Activated naive CD8-positive, alpha-beta T cell treated with anti-CD3 and anti-CD28 coated beads, Interleukin-2, amount 10 ng/mL, durations not matched to agents 7 days and 5 days (primary cell): ENCODE results near the gene AKAP3. TPM values are rescaled to one million over a fixed set of nuclear protein-coding genes. Genes with fewer than 3 reads are reported as not detected.
A peak's percentile ranks its signal among the peaks of the same experiment; 100 is the strongest.

Experiments
- ATAC-seq: fragments of 150-1000 bp; cut with Tn5 transposase; one replicate; pipeline ENCODE4 v1.10.0; 2021; ENCODE audit warnings: low read depth, moderate library complexity
- POLR2A ChIA-PET: fragments of 350-600 bp; sonication (Branson Sonifier 250); formaldehyde crosslinking; loops from one replicate; lab custom pipeline; 2021; ENCODE audit warnings: antibody characterized with exemption; lab: Charles Lee
- DNase-seq: peaks from one replicate; pipeline ENCODE4 v3.0.0; 2021
- H3K27ac Mint-ChIP-seq: one replicate; pipeline ENCODE4 v1.8.0; 2022; ENCODE audit warnings: mild to moderate bottlenecking, mixed read lengths
- H3K27me3 Mint-ChIP-seq: one replicate; pipeline ENCODE4 v1.8.0; 2022; ENCODE audit warnings: mild to moderate bottlenecking, moderate library complexity, mixed read lengths
- H3K36me3 Mint-ChIP-seq: one replicate; pipeline ENCODE4 v1.8.0; 2021; ENCODE audit warnings: mild to moderate bottlenecking, mixed read lengths
- H3K4me1 Mint-ChIP-seq: one replicate; pipeline ENCODE4 v1.8.0; 2021; ENCODE audit warnings: mixed read lengths
- H3K4me3 Mint-ChIP-seq: one replicate; pipeline ENCODE4 v1.8.0; 2022; ENCODE audit warnings: mild to moderate bottlenecking, moderate library complexity, mixed read lengths
- H3K9me3 Mint-ChIP-seq: one replicate; pipeline ENCODE4 v1.8.0; 2021; ENCODE audit warnings: mixed read lengths
- total RNA-seq, 2 experiments: library from RNA; stranded (reverse); gene quantifications; one replicate each; pipeline ENCODE4 v1.2.3, GENCODE V29; 2021

The AKAP3 gene
- 1 to 10 TPM; 3.8 to 4.1 TPM for total RNA-seq

DNA sequence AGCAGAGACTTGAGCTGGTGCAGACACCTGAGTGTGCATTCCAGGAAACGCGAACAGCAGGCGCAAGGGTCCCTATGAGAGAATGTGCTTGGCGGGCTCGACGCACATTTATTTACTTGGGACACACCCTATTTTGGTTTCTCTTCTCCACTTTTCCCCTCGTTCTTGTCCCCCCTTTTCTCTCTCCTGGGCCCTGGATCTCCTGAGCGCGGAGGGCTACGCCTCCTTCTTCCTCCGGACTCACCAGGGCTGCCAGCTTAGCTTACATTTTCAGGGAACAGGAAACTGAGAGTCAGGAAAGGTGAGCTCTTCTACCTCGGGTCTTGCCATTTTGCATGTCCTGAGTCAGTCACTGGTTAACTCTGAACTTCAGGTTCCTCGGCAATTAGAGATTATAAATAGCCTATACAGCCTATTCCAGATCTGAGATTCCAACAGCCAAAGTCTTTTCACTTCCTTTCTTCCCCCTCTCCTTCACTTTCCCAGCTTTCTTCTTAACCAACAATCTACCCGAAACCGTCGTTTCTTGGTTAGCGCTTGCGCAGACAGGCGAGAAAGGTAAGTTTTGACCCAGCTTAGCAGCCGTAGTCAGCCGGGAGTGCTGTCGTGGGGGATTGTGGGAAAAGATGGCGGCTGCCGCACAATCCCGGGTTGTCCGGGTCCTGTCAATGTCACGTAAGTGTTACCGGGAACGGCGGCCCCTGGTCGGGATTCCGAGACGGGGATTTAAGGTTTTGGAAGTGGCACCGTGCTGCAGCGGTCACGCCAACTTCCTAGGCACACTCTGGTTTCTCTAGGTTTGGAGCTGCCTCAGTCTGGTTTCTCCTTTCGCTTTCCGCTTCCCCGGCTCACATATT is at the start of gene AKAP3, which contains the start of gene NDUFA9:
TSS of gene AKAP3 (minus strand) at position 551 of the 857 bp plus-strand sequence. CDS start 10,855 bp downstream, outside the sequence.
TSS of gene NDUFA9 (plus strand) at position 614 of the 857 bp plus-strand sequence. CDS start at position 627, 13 bp downstream.
- peak within 1 kb of the TSS; percentile 96 for H3K27ac Mint-ChIP-seq
- POLR2A ChIA-PET = interaction anchor here (0.7 to 1.6 kb wide), 6 partner anchors 44 to 896 kb away, joined by 3 to 8 read pairs (median 4); partner anchors contain the start of genes CRACR2A and RAD51AP1
- H3K27me3 Mint-ChIP-seq = no peaks in the 10 kb centered on the region
- H3K4me3 Mint-ChIP-seq = peak within 1 kb of the TSS; percentile 99
- peak; percentile 93 for ATAC-seq
- H3K36me3 Mint-ChIP-seq = peaks cover 3% of the 10 kb centered on the region
- DNase-seq = peak; percentile 80
- H3K4me1 Mint-ChIP-seq = peaks cover 34% of the 10 kb centered on the region
- no peaks in the 10 kb centered on the region for H3K9me3 Mint-ChIP-seq

GRCh38 chr12:4690760-4691159 is 41.9 kb upstream of the AKAP3 start:
- Mint-ChIP-seq H3K36me3 (peaks cover 37% of the 10 kb centered on the region), H3K4me3 (no peak overlapping the region), H3K9me3 (peaks cover 1% of the 10 kb centered on the region), H3K4me1 (no peaks in the 10 kb centered on the region), H3K27me3 (no peaks in the 10 kb centered on the region), H3K27ac (no peak overlapping the region)
- ATAC-seq (no peak), DNase-seq (no peak)
- POLR2A ChIA-PET = no interaction called here

GRCh38 chr12:4685317-4685716 is 36.5 kb upstream of the AKAP3 start:
- Mint-ChIP-seq H3K36me3 (peaks cover 33% of the 10 kb centered on the region), H3K4me3 (no peak overlapping the region), H3K27me3 (no peaks in the 10 kb centered on the region), H3K27ac (no peak overlapping the region), H3K4me1 (no peaks in the 10 kb centered on the region), H3K9me3 (no peaks in the 10 kb centered on the region)
- POLR2A ChIA-PET = interaction anchor here (1.0 kb wide), 1 partner anchor 11 kb away, joined by 3 read pairs; no protein-coding TSS in a partner anchor
- DNase-seq (no peak), ATAC-seq (no peak)

DNA sequence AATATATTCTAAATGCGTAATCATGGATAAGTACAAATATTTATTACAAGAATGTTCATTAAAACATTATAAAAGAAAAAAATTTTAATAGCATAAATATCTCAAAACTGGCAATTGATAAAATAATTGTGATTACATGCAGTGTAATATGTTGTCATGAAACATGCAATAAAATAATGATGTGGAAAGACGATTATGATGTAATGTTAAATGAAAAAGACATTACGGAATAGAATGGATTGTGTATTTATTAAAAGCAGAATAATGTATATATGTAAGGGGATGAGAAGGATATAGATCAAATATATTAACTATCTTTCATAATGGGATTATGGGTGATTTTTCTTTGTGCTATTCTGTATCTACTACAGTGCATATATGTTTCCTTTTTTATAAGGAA is 32.9 kb upstream of the AKAP3 start:
- Mint-ChIP-seq H3K27me3 (no peaks in the 10 kb centered on the region), H3K27ac (no peak overlapping the region), H3K4me1 (no peaks in the 10 kb centered on the region), H3K4me3 (no peak overlapping the region), H3K9me3 (no peaks in the 10 kb centered on the region), H3K36me3 (peaks cover 31% of the 10 kb centered on the region)
- DNase-seq (no peak), ATAC-seq (no peak)
- POLR2A ChIA-PET = no interaction called here

DNA sequence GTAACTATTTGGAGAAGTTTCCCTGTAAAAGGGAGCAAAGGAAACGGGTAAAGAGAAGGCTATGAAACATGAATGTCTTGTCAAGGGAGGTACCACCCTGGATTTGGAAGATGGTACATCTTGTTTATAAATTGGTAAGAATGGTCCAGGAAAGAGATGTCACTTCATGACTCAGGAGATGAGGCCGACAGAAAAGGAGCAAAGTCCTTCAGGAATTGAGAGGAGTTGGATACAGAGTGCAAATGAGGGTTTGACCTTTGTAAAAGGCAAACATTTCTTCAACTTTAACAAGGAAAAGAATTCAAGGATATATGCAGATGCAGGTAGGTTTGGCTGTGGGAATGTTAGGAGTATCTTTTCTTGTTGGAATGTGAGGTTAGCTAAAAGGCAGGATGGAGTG is 30.9 kb upstream of the AKAP3 start:
- DNase-seq = no peak
- H3K27ac Mint-ChIP-seq = no peak overlapping the region
- H3K4me1 Mint-ChIP-seq = no peaks in the 10 kb centered on the region
- POLR2A ChIA-PET = no interaction called here
- no peaks in the 10 kb centered on the region for H3K27me3 Mint-ChIP-seq
- H3K36me3 Mint-ChIP-seq = peaks cover 28% of the 10 kb centered on the region
- H3K4me3 Mint-ChIP-seq = no peak overlapping the region
- ATAC-seq = no peak
- no peaks in the 10 kb centered on the region for H3K9me3 Mint-ChIP-seq

GRCh38 chr12:4665236-4665635 is 16.4 kb upstream of the AKAP3 start:
- Mint-ChIP-seq H3K27me3 (no peaks in the 10 kb centered on the region), H3K4me1 (no peaks in the 10 kb centered on the region), H3K36me3 (peaks cover 39% of the 10 kb centered on the region), H3K4me3 (no peak overlapping the region), H3K9me3 (no peaks in the 10 kb centered on the region), H3K27ac (no peak overlapping the region)
- DNase-seq (no peak), ATAC-seq (no peak)
- POLR2A ChIA-PET = no interaction called here

- H3K4me1 Mint-ChIP-seq = no peaks in the 10 kb centered on the region
- H3K9me3 Mint-ChIP-seq = no peaks in the 10 kb centered on the region
- DNase-seq (no peak), ATAC-seq (no peak)
- no peak overlapping the region for H3K27ac Mint-ChIP-seq
- no peaks in the 10 kb centered on the region for H3K27me3 Mint-ChIP-seq
- H3K4me3 Mint-ChIP-seq = no peak overlapping the region
- H3K36me3 Mint-ChIP-seq = peaks cover 36% of the 10 kb centered on the region
- POLR2A ChIA-PET = no interaction called here
Observed at GRCh38 chr12:4663971-4664505, 15.2 kb upstream of the AKAP3 start.

DNA sequence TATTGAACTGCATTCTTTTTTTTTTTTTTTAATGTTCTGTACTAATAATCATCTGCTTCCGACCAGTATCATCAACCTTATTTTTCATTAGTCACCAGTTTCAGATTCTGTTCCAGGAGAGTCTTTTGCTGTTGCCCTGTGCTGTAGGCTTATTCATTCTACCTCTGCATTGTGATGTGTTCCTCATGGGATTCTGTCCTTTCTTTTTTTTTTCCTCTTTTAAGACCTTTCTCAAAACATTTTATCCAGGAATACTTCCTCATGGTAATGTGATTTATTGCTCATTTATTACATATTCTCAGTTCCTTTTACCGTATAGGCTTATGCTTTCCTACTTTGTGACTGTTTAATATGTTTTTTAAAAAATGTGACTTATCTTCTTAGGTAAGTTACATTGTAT is 4.8 kb upstream of the AKAP3 start:
- no peak for DNase-seq
- POLR2A ChIA-PET = no interaction called here
- H3K27me3 Mint-ChIP-seq = no peaks in the 10 kb centered on the region
- ATAC-seq = no peak
- H3K9me3 Mint-ChIP-seq = no peaks in the 10 kb centered on the region
- H3K27ac Mint-ChIP-seq = no peak overlapping the region
- no peak overlapping the region for H3K4me3 Mint-ChIP-seq
- H3K36me3 Mint-ChIP-seq = peaks cover 18% of the 10 kb centered on the region
- peaks cover 30% of the 10 kb centered on the region for H3K4me1 Mint-ChIP-seq

- Mint-ChIP-seq H3K4me3 (no peak overlapping the region), H3K27ac (no peak overlapping the region), H3K4me1 (peaks cover 30% of the 10 kb centered on the region), H3K36me3 (peaks cover 18% of the 10 kb centered on the region), H3K27me3 (no peaks in the 10 kb centered on the region), H3K9me3 (no peaks in the 10 kb centered on the region)
- DNase-seq = no peak
- no peak for ATAC-seq
- POLR2A ChIA-PET = no interaction called here
Observed at GRCh38 chr12:4653257-4653656, 4.4 kb upstream of the AKAP3 start.

DNA sequence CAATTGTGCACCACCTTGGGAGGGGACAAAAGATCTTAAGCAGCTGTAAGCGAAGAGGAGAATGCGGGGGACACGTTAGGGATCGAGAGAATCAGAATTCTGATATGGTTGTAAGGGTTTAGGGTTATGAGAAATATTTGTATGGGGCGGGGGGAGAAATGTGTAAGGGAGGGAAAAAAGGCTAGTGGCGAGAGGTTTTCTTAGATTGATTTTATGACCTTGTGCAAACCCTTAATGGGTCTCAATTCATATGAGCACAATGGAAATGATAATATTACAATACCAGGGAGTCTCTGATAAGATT is 459 bp upstream of the AKAP3 start:
- Mint-ChIP-seq H3K9me3 (no peaks in the 10 kb centered on the region), H3K4me3 (peak overlapping the region; percentile 99), H3K27me3 (no peaks in the 10 kb centered on the region), H3K4me1 (peaks cover 34% of the 10 kb centered on the region), H3K27ac (peak overlapping the region; percentile 96), H3K36me3 (peaks cover 3% of the 10 kb centered on the region)
- ATAC-seq = no peak
- no peak for DNase-seq
- POLR2A ChIA-PET = interaction anchor here (0.7 to 1.6 kb wide), 7 partner anchors 9 to 896 kb away, joined by 3 to 8 read pairs (median 4); partner anchors contain the start of genes CRACR2A and RAD51AP1

DNA sequence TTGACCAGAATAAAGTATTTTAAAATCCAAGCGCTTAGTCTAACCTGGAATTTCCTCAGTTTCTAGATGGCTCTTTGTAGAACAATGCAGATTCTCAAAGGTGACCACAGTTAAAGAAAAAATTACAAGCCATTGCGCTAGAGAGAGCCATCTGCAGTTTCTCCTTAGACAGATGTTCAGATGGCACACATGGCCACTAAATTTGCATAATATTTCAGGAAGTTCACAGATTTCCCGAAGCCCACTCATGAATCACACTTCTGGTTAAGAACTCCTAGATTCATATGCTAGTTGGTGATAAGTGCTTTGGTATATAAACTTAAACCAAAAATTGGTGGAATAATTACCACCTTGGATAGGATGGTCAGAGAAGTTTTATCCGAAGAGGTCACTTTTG is 749 bp downstream of the AKAP3 start:
- H3K4me1 Mint-ChIP-seq = peaks cover 33% of the 10 kb centered on the region
- H3K27me3 Mint-ChIP-seq = no peaks in the 10 kb centered on the region
- H3K27ac Mint-ChIP-seq = peak overlapping the region; percentile 96
- peak overlapping the region; percentile 99 for H3K4me3 Mint-ChIP-seq
- no peaks in the 10 kb centered on the region for H3K9me3 Mint-ChIP-seq
- POLR2A ChIA-PET = interaction anchor here (1.3 to 1.6 kb wide), 2 partner anchors 110 to 181 kb away, joined by 8 read pairs; partner anchors contain the start of gene RAD51AP1
- no peak for DNase-seq
- H3K36me3 Mint-ChIP-seq = peaks cover 3% of the 10 kb centered on the region
- no peak for ATAC-seq

DNA sequence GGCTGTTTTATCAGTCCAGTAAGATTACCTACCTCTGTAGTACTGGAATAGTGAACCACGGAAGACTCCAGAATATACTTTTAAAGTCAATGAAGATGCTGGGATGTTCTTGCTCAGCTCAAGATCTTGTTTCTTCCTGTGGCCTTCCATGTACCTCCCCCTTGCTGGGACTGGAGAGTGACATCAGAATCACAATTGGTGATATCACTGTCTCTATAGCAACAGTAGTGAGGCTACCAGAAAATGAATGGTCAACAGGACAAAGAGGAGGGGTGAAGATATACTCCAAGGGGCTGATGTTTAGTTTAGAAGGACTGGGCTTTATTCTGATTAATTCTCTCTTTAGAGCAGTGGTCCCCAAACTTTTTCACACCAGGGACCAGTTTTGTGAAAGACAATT is 3.8 kb downstream of the AKAP3 start:
- no peak overlapping the region for H3K27ac Mint-ChIP-seq
- ATAC-seq = no peak
- no peak overlapping the region for H3K4me3 Mint-ChIP-seq
- no peaks in the 10 kb centered on the region for H3K36me3 Mint-ChIP-seq
- H3K27me3 Mint-ChIP-seq = no peaks in the 10 kb centered on the region
- POLR2A ChIA-PET = no interaction called here
- no peaks in the 10 kb centered on the region for H3K9me3 Mint-ChIP-seq
- DNase-seq = no peak
- H3K4me1 Mint-ChIP-seq = peaks cover 12% of the 10 kb centered on the region

DNA sequence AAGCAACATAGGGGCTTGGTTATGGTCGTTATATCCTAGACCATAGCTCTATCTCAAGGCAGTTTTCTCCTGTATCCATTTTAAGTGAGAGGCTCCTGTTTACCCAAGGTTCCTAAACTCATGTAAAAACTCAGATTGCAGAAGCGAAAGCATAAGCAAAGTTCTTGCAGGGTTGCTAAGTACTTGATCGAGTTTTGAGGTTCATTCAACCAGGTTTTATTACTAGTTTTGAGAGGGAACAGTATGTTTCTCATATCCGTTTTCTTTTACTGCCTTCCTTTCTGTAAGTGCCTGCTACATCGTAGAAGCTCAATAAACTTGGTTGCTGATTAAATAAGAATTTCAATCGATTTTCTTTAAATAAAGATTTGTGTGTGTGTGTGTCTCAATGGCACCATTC is 5.1 kb downstream of the AKAP3 start:
- Mint-ChIP-seq H3K4me3 (no peak overlapping the region), H3K27me3 (no peaks in the 10 kb centered on the region), H3K36me3 (no peaks in the 10 kb centered on the region), H3K9me3 (no peaks in the 10 kb centered on the region), H3K4me1 (peaks cover 6% of the 10 kb centered on the region), H3K27ac (no peak overlapping the region)
- ATAC-seq (no peak), DNase-seq (no peak)
- POLR2A ChIA-PET = no interaction called here

DNA sequence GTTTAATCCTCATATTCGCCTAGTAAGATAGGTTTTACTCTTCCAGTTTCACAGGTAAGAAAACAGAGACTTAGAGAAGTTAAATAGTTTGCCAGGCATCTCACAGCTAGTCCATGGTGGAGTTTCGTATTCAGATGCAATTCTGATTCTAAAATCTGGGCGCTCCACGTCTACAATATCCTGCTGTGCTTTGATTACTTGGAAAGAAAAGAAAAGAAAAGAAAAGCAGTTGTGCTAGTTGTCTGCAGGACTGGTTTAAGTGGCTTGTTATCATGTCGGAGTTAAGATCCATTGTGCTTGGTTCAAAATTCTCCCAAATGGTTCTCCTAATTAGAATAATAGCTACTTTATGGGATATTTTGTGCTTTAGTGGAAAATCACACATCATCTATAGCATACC is 18.6 kb downstream of the AKAP3 start:
- H3K4me1 Mint-ChIP-seq = no peaks in the 10 kb centered on the region
- no peaks in the 10 kb centered on the region for H3K9me3 Mint-ChIP-seq
- no peak overlapping the region for H3K4me3 Mint-ChIP-seq
- DNase-seq = no peak
- H3K36me3 Mint-ChIP-seq = no peaks in the 10 kb centered on the region
- POLR2A ChIA-PET = no interaction called here
- no peak for ATAC-seq
- no peak overlapping the region for H3K27ac Mint-ChIP-seq
- peaks cover 11% of the 10 kb centered on the region for H3K27me3 Mint-ChIP-seq
